Omental fat pad (tissue), 4 donors: ENCODE results near the gene TXNRD2. TPM values are rescaled to one million over a fixed set of nuclear protein-coding genes. Genes with fewer than 3 reads are reported as not detected.

Experiments
- ATAC-seq: fragments of 150-250 bp; one replicate; pipeline ENCODE4 v1.9.1; 2016; ENCODE audit warnings: mild to moderate bottlenecking, moderate library complexity; ENCODE audit not compliant: low FRiP score
- DNase-seq: peaks from one replicate; pipeline ENCODE4 v3.0.0-alpha.2; 2019; ENCODE audit warnings: low spot score
- total RNA-seq, 4 donors: library from RNA; depleted of rRNA; stranded (reverse); fragments of >200 nt; gene quantifications; one replicate each; pipeline ENCODE4 v1.1.0, GENCODE V29; 2016
- TF ChIP-seq, protein P1 (sequence below), 3 donors: fragments of 450-650 bp; IDR thresholded peaks; one replicate each; pipeline ENCODE4 v1.5.1; 2016 to 2017; ENCODE audit warnings: antibody characterized with exemption in 3 of 3, mild to moderate bottlenecking in 3 of 3, moderate library complexity in 2 of 3

TXNRD2 gene
- total RNA-seq, 4 donors from 2014 or later, result 10.1 to 24.4 (median 15.1) TPM

DNA sequence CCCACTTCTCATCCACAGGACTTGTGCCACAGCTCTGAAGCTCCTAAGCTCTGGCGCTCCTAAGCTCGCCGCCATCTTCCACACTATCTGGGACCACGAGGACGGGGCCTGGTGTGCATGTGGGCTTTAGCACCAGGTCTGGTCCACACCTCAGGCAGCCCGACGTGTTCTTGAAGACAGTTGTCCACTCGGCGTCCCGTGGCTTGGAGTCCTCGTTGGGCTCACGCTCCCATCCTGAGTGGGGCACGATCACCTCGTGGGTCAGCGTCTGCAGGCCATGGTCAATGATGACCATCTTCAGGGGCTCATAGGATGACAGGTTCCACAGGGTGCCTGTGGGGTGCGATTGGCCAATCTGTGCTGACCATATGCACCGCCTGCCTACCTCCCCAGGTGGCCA lies 37.1 kb upstream of the TXNRD2 start:
- TF ChIP-seq, protein P1, sequence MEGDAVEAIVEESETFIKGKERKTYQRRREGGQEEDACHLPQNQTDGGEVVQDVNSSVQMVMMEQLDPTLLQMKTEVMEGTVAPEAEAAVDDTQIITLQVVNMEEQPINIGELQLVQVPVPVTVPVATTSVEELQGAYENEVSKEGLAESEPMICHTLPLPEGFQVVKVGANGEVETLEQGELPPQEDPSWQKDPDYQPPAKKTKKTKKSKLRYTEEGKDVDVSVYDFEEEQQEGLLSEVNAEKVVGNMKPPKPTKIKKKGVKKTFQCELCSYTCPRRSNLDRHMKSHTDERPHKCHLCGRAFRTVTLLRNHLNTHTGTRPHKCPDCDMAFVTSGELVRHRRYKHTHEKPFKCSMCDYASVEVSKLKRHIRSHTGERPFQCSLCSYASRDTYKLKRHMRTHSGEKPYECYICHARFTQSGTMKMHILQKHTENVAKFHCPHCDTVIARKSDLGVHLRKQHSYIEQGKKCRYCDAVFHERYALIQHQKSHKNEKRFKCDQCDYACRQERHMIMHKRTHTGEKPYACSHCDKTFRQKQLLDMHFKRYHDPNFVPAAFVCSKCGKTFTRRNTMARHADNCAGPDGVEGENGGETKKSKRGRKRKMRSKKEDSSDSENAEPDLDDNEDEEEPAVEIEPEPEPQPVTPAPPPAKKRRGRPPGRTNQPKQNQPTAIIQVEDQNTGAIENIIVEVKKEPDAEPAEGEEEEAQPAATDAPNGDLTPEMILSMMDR (IDR thresholded peaks at IDR 0.05), result no peak
- ATAC-seq (no peak), DNase-seq (no peak)

DNA sequence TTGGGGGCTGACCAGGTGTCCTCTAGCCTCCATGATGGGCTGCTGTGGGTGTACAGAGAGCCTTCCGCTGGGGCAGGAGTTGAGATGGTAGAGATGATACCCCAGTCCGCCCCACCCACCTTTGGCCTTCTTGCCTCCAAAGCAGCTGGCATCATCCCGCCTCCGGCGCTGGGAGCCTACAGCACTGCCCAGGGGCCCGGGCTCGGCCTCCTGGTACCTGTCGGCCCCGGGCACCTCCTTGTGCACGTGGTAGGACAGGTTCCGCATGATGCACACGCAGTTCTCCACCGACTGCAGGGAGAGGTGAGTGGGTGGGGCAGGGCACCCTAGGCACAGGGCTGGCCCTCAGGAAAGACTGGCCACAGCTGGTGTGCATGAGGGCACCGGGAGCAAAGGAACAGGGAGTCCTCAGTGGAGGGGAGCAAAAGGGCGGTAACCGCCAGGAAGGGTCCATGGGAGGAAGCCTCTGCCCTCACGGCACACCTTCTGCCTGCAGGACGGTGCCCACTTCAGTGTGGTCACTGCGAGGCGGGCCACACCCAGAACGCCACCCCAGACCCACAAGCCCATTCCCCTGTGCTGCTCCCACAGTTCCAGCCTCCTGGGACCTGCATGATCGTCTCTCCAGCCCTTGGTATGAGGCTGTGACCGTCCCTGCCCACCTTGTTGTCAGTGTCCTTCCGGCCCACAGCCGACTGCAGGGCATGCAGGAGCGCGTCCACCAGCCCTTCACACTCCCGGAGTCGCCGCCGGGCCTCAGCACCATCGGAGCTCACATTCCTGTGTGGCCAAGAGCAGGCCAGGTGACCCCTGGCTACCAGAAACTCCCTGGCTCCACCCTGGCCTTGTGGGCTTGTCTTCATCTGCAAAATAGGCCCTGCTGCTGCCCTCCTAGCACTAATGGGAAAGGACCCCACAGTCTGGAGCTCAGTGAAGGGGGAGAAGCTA lies 36.0 kb upstream of the TXNRD2 start:
- TF ChIP-seq, protein P1 (IDR thresholded peaks at IDR 0.05), result no peak
- ATAC-seq, result no peak
- no peak for DNase-seq

DNA sequence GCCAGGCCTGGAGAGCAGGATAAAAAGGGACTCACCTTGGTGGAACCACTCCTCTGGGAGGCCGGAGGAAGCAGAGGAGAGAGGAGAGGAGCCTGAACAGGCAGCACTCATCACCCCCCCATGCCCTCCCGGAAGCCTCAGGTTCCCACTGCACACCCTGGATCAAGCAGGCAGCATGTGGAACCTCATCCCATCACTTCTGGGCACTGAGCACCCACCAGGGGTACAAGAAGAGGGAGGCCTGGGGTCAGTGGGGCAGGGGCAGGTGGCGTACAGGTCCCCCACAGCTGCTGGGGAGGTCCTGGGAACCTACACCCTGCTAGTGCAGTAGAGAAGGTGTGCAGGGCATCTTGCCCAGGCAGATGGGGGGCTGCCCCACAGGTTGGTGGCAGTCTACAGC lies 35.1 kb upstream of the TXNRD2 start:
- TF ChIP-seq, protein P1 (IDR thresholded peaks at IDR 0.05), result no peak
- DNase-seq, result no peak
- ATAC-seq, result no peak

DNA sequence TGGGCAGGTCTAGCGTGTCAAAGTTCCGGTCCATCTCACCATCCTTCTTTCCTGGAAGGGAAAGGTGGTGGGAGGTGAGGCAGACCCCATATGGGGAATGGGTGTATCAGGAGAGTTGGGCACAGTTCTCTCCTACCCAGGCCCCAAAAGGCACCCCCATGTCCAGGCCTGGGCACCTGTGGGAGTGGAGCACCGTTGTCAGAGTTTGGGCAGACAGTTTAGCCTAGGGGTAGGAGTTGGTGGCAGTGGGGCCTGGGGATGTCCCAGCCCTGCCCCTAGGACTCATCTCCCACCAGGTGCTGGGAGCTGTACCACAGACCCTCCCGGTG lies 34.1 kb upstream of the TXNRD2 start:
- DNase-seq, result no peak
- TF ChIP-seq, protein P1 (IDR thresholded peaks at IDR 0.05), result no peak
- ATAC-seq, result no peak

DNA sequence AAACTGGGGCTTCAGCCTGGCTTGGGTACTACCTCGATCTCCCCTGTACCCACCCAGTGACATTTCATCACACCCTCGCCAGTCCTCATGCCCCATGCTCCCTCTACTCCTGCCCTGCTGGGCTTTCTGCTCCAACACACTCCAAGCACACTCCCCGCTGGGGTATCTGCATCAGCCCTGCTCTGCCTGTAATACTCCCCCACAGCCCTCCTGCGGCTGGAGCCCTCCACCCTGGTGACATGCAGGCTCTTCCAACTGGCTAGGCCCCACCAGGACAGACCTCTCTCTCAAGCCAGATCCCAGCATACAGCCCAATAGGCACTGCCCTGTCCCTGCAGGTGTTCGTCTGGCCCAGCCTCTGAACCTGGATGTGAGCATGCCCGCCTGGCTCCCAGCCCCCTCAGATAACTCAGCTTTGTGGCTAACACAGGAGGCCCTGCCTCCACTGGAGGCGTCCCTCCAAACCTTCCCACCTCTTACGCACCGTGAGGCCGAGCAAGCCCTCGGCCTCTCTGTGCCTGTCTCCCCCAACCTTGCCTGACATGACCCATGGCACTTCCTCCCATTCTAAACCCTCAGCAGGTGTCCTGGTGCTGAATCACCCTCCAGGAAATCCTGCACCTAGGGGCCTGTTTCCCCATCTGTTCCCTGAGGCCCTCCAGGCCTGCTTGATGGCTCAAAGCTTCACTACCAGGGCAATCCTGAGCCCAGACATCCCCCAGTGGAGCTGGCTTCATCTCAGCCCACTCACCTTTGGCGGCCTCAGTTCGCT lies 33.5 kb upstream of the TXNRD2 start:
- TF ChIP-seq, protein P1 (IDR thresholded peaks at IDR 0.05), result no peak
- DNase-seq (no peak), ATAC-seq (no peak)

DNA sequence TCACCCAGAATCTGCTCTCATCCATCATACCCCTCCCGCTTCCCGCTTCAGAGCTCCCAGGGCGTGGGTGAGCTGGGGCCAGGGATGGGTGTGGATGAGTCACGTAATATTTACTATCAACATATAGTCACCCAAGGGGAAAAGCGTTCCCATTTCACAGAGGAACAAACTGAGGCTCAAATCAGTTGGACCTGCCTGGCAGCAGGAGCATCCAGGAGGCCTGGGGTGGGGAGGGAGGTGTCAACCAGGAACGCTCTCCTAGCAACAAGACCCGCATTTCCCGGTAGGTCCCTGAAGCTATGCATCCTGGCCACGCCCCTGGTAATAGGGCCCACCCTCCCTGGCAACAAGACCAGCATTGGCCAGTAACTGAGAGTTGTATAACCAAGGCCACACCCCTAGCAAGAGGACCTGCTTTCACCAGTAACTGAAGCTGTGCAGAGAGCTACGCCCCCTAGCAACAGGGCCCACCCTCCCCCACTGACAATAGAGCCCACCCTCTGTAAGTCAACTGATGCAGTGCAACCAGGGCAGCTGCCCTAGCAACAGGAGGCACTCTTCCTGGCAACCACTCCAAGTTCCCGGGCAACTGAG lies 32.7 kb upstream of the TXNRD2 start:
- no peak for DNase-seq
- ATAC-seq, result no peak
- TF ChIP-seq, protein P1 (IDR thresholded peaks at IDR 0.05), result no peak
